Sigmoid colon (tissue), 7 donors: Measurements from ENCODE around the gene MYT1. TPM values are rescaled to one million over a fixed set of nuclear protein-coding genes. Genes with fewer than 3 reads are reported as not detected.

Source experiments
- DNase-seq: peaks from one replicate; pipeline ENCODE4 v3.0.0-alpha.2; 2019
- H3K27ac ChIP-seq, 4 donors: fragments of 200-600 bp; sonication (generic); one replicate each; pipeline ENCODE4 v1.5.1; 2016 to 2019; ENCODE audit warnings: mild to moderate bottlenecking in 1 of 4
- H3K27me3 ChIP-seq, 3 donors: fragments of 200-600 bp; sonication (generic); one replicate each; pipeline ENCODE4 v1.5.1; 2019; ENCODE audit warnings: mild to moderate bottlenecking in 1 of 3
- H3K36me3 ChIP-seq, 4 donors: fragments of 200-600 bp; sonication (generic); one replicate each; pipeline ENCODE4 v1.5.1; 2016 to 2019
- H3K4me1 ChIP-seq, 4 donors: fragments of 200-600 bp; sonication (generic); one replicate each; pipeline ENCODE4 v1.5.1; 2017 to 2019
- H3K4me3 ChIP-seq, 4 donors: fragments of 200-600 bp; sonication (generic); one replicate each; pipeline ENCODE4 v1.5.1; 2017 to 2019; ENCODE audit warnings: mild to moderate bottlenecking in 2 of 4, moderate library complexity in 1 of 4
- H3K9me3 ChIP-seq, 4 donors: fragments of 200-600 bp in 3 of 4; sonication (generic) in 3 of 4; one replicate each; pipeline versions ENCODE4 v1.5.1 to v1.6.1; 2013 to 2019
- EP300 ChIP-seq, 4 donors: sonication (generic); formaldehyde crosslinking; IDR thresholded peaks; one replicate each; pipeline ENCODE4 v1.6.1; 2017; ENCODE audit warnings: antibody characterized with exemption in 4 of 4
- POLR2A ChIP-seq, 2 donors: fragments of 450-650 bp; IDR thresholded peaks; one replicate each; pipeline ENCODE4 v1.6.1; 2016; ENCODE audit warnings: antibody characterized with exemption in 2 of 2, mild to moderate bottlenecking in 2 of 2, moderate library complexity in 2 of 2
- POLR2AphosphoS5 ChIP-seq, 4 donors: sonication (generic); formaldehyde crosslinking; IDR thresholded peaks; one replicate each; pipeline ENCODE4 v1.6.1; 2017; ENCODE audit warnings: antibody characterized with exemption in 4 of 4
- WGBS, 2 donors: extraction: QIAGEN DNeasy Blood & Tissue Kit; methylation state at CpG; one replicate each; pipeline ENCODE4 v1.1.7; 2013; 5-methylcytosine and 5-hydroxymethylcytosine counted together
- intact Hi-C: fragments of 100-400 bp; cut with DNase I; formaldehyde crosslinking; loops from one replicate; pipeline ENCODE4 v1.15.1; 2023
- polyA plus RNA-seq, 3 donors: library from polyadenylated mRNA; stranded (reverse); fragments of 200-250 nt; gene quantifications; one replicate each; pipeline ENCODE4 v1.2.3, GENCODE V29; 2013
- total RNA-seq, 4 donors: library from RNA; depleted of rRNA; stranded (reverse); fragments of >200 nt; gene quantifications; one replicate each; pipeline ENCODE4 v1.1.0, GENCODE V29; 2016
- TF ChIP-seq, protein P1 (sequence below), 4 experiments: fragments of 450-650 bp in 3 of 4; fragments of 200-600 bp in 1 of 4; IDR thresholded peaks; one replicate each; pipeline ENCODE4 v1.5.1; 2016 to 2019; ENCODE audit warnings: antibody characterized with exemption in 4 of 4, mild to moderate bottlenecking in 3 of 4, moderate library complexity in 2 of 4
- donor health status: healthy with polysubstance abuse.
- donor health status: Bipolar disorder and iron deficiency.
- donor health status: healthy.

Gene MYT1
- total and polyA plus RNA-seq, 7 donors: under 0.01 to 1.1 (median 0.27) TPM; not detected in 2

- 79 to 80% methylated on average over 14 of the region's 14 CpGs for WGBS, 2 donors
- peak; percentile 32 for DNase-seq
Observed at GRCh38 chr20:64143018-64143801, 21.0 kb upstream of the MYT1 start.

GRCh38 chr20:64144144-64144912 lies 19.9 kb upstream of the MYT1 start:
- H3K27me3 ChIP-seq: peaks cover 0 to 53% (median 25%) of the 10 kb centered on the region in 3 donors
- intact Hi-C loops: no loop called here

More at GRCh38 chr20:64143018-64143801, 21.0 kb upstream of the MYT1 start:
- peaks cover 0 to 53% (median 25%) of the 10 kb centered on the region in 3 donors for H3K27me3 ChIP-seq
- H3K4me3 ChIP-seq: no peak overlapping the region
- TF ChIP-seq POLR2A (IDR thresholded peaks at IDR 0.05): no peak
- TF ChIP-seq, protein P1, sequence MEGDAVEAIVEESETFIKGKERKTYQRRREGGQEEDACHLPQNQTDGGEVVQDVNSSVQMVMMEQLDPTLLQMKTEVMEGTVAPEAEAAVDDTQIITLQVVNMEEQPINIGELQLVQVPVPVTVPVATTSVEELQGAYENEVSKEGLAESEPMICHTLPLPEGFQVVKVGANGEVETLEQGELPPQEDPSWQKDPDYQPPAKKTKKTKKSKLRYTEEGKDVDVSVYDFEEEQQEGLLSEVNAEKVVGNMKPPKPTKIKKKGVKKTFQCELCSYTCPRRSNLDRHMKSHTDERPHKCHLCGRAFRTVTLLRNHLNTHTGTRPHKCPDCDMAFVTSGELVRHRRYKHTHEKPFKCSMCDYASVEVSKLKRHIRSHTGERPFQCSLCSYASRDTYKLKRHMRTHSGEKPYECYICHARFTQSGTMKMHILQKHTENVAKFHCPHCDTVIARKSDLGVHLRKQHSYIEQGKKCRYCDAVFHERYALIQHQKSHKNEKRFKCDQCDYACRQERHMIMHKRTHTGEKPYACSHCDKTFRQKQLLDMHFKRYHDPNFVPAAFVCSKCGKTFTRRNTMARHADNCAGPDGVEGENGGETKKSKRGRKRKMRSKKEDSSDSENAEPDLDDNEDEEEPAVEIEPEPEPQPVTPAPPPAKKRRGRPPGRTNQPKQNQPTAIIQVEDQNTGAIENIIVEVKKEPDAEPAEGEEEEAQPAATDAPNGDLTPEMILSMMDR (IDR thresholded peaks at IDR 0.05): no peak
- no peak for TF ChIP-seq EP300 (IDR thresholded peaks at IDR 0.05)
- no peak for TF ChIP-seq POLR2AphosphoS5 (IDR thresholded peaks at IDR 0.05)
- H3K36me3 ChIP-seq: no peaks in the 10 kb centered on the region
- intact Hi-C loops: no loop called here
- peaks cover 0 to 6% (median 2%) of the 10 kb centered on the region in 4 donors for H3K9me3 ChIP-seq
- H3K4me1 ChIP-seq: no peaks in the 10 kb centered on the region
- H3K27ac ChIP-seq: no peak overlapping the region

GRCh38 chr20:64145458-64146300 lies 18.6 kb upstream of the MYT1 start:
- peak; percentile 42 for DNase-seq
- no peaks in the 10 kb centered on the region for H3K36me3 ChIP-seq
- H3K27me3 ChIP-seq: peaks cover 0 to 48% (median 25%) of the 10 kb centered on the region in 3 donors
- no peak overlapping the region for H3K4me3 ChIP-seq
- H3K27ac ChIP-seq: no peak overlapping the region
- intact Hi-C loops: no loop called here
- no peaks in the 10 kb centered on the region for H3K4me1 ChIP-seq
- 88 to 91% methylated on average over 17 of the region's 17 CpGs for WGBS, 2 donors
- H3K9me3 ChIP-seq: peaks cover 0 to 6% (median 2%) of the 10 kb centered on the region in 4 donors
- TF ChIP-seq EP300 (IDR thresholded peaks at IDR 0.05) (no peak), POLR2AphosphoS5 (IDR thresholded peaks at IDR 0.05) (no peak), POLR2A (IDR thresholded peaks at IDR 0.05) (no peak)
- TF ChIP-seq, protein P1 (IDR thresholded peaks at IDR 0.05): no peak

More at GRCh38 chr20:64144144-64144912, 19.9 kb upstream of the MYT1 start:
- Histone ChIP-seq H3K4me1 (no peaks in the 10 kb centered on the region), H3K36me3 (no peaks in the 10 kb centered on the region), H3K9me3 (peaks cover 0 to 6% (median 2%) of the 10 kb centered on the region in 4 donors), H3K4me3 (no peak overlapping the region), H3K27ac (no peak overlapping the region)
- WGBS, 2 donors: 90 to 96% methylated on average over 8 of the region's 8 CpGs
- no peak for TF ChIP-seq POLR2A (IDR thresholded peaks at IDR 0.05)
- peak; percentile 24 for DNase-seq

DNA sequence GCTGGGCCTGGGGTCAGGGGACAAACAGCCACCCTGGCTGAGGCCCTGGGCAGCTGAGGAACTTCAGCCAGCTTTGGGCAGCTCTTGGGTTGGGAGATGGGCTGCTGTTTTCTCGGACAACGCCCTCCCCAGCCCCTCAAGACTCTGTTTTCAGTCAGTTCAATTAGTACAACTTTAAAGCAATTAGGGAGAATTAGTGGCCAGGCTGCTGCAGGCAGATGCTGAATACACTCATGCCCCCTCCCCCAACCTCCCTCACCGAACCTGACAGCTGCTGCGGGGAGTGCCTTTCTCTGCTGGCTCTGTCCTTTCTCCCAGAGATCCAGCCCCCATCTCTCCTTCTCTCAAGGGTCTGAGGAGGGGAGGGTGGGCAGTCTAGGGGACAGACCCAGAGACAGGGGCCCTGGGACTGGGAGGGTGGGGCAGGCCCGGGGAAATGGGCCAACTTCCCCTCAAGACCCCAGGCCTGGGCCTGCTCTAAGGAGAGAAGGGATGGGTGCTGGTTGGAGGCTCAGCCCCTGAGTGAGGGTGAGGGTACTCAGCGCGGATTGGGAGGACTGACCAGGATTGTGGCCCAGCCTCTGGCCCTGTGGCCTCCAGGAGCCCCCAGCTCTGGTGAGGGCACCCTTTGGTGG lies 17.8 kb upstream of the MYT1 start:
- Histone ChIP-seq H3K27ac (no peak overlapping the region), H3K4me1 (no peaks in the 10 kb centered on the region), H3K27me3 (peaks cover 0 to 41% (median 25%) of the 10 kb centered on the region in 3 donors), H3K36me3 (no peaks in the 10 kb centered on the region), H3K4me3 (no peak overlapping the region), H3K9me3 (peaks cover 0 to 6% (median 2%) of the 10 kb centered on the region in 4 donors)
- no peak for TF ChIP-seq EP300 (IDR thresholded peaks at IDR 0.05)
- no peak for TF ChIP-seq POLR2A (IDR thresholded peaks at IDR 0.05)
- TF ChIP-seq, protein P1 (IDR thresholded peaks at IDR 0.05): no peak
- no peak for TF ChIP-seq POLR2AphosphoS5 (IDR thresholded peaks at IDR 0.05)
- peak; percentile 36 for DNase-seq
- intact Hi-C loops: no loop called here
- 76 to 85% methylated on average over 7 of the region's 7 CpGs for WGBS, 2 donors
